ENCODE data around the gene CMPK2.
"Not testable (repeated sequence)": the region's sequence is repeated elsewhere in the genome, so short reads cannot be mapped to it uniquely, and the experiment has no call there.

Gene CMPK2

GRCh38 chr2:6880200-6880733, 14.6 kb upstream of the CMPK2 start:
- no peak for DNase-seq (ENCODE audit: low spot score)

- DNase-seq (ENCODE audit: low spot score), result no peak
Measured at GRCh38 chr2:6879011-6879410, 13.3 kb upstream of the CMPK2 start.

GRCh38 chr2:6878549-6878948, 12.8 kb upstream of the CMPK2 start:
- DNase-seq (ENCODE audit: low spot score), result no peak

GRCh38 chr2:6877402-6878304, 11.9 kb upstream of the CMPK2 start, which contains the start of gene RSAD2:
Gene RSAD2 (plus strand): TSS chr2:6877777. CDS start chr2:6877801, 24 bp downstream.
- peak; percentile 34 for DNase-seq (ENCODE audit: low spot score)

- DNase-seq (ENCODE audit: low spot score), result no peak
Measured at GRCh38 chr2:6876309-6876708, 10.6 kb upstream of the CMPK2 start.

GRCh38 chr2:6874032-6874431, 8.3 kb upstream of the CMPK2 start:
- DNase-seq (ENCODE audit: low spot score), result no peak

- peak; percentile 21 for DNase-seq (ENCODE audit: low spot score)
Measured at GRCh38 chr2:6872394-6872793, 6.7 kb upstream of the CMPK2 start.

- no peak for DNase-seq (ENCODE audit: low spot score)
Measured at GRCh38 chr2:6866982-6867381, 1.3 kb upstream of the CMPK2 start.

- peak; percentile 44 for DNase-seq (ENCODE audit: low spot score)
Measured at GRCh38 chr2:6866275-6866671, 566 bp upstream of the CMPK2 start.

GRCh38 chr2:6864923-6865345, 773 bp downstream of the CMPK2 start:
- DNase-seq (ENCODE audit: low spot score), result no peak

GRCh38 chr2:6864231-6864754, 1.4 kb downstream of the CMPK2 start:
- DNase-seq (ENCODE audit: low spot score), result no peak

GRCh38 chr2:6863792-6864191, 1.9 kb downstream of the CMPK2 start:
- no peak for DNase-seq (ENCODE audit: low spot score)

GRCh38 chr2:6860296-6860695, 5.4 kb downstream of the CMPK2 start:
- no peak for DNase-seq (ENCODE audit: low spot score)

GRCh38 chr2:6858466-6859027, 7.2 kb downstream of the CMPK2 start:
- DNase-seq (ENCODE audit: low spot score), result not testable (repeated sequence)

- DNase-seq (ENCODE audit: low spot score), result no peak
Measured at GRCh38 chr2:6856548-6856920, 9.2 kb downstream of the CMPK2 start.

GRCh38 chr2:6855860-6856547, 9.7 kb downstream of the CMPK2 start:
- DNase-seq (ENCODE audit: low spot score), result no peak

GRCh38 chr2:6854416-6854815, 11.3 kb downstream of the CMPK2 start:
- no peak for DNase-seq (ENCODE audit: low spot score)

GRCh38 chr2:6852195-6852594, 13.5 kb downstream of the CMPK2 start:
- no peak for DNase-seq (ENCODE audit: low spot score)

- DNase-seq (ENCODE audit: low spot score), result no peak
Measured at GRCh38 chr2:6846967-6847681, 18.6 kb downstream of the CMPK2 start.

GRCh38 chr2:6846540-6846939, 19.2 kb downstream of the CMPK2 start:
- no peak for DNase-seq (ENCODE audit: low spot score)

GRCh38 chr2:6845903-6846302, 19.8 kb downstream of the CMPK2 start:
- peak; percentile 17 for DNase-seq (ENCODE audit: low spot score)

- no peak for DNase-seq (ENCODE audit: low spot score)
Measured at GRCh38 chr2:6845312-6845711, 20.4 kb downstream of the CMPK2 start.
